ENCODE data around the gene TIMP3.

DNA sequence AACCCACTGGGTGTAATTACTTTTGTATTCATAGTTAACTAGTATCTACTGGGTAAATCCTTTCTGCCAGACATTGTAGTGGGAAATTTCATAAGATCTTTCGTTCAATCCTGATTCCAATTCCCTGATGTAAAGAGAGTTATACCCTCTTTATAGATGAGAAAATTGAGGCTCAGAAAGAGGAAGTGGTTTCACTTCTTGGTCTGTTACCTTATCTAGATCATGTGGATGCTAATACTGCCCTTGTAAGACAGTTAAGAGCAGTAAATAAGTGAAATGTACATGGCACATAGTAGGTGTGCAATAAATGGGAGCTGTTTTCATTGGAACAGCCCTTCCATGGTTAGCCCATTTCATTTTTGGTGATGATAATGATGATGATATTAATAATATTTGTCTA is 46.7 kb downstream of the TIMP3 start:
- TF ChIP-seq POLR2A (IDR thresholded peaks at IDR 0.05; ENCODE audit: low read depth, low read length) (no peak), SMC3 (IDR thresholded peaks at IDR 0.05; ENCODE audit: low read depth, low read length) (no peak), RAD21 (IDR thresholded peaks at IDR 0.05; ENCODE audit: low read length) (no peak), NFE2L2 (IDR thresholded peaks at IDR 0.05; ENCODE audit: low read depth, low read length) (no peak), CEBPB (IDR thresholded peaks at IDR 0.05; ENCODE audit: low read depth, low read length) (no peak), RFX5 (IDR thresholded peaks at IDR 0.05; ENCODE audit: low read depth, low read length) (no peak)
- TF ChIP-seq, protein P1, sequence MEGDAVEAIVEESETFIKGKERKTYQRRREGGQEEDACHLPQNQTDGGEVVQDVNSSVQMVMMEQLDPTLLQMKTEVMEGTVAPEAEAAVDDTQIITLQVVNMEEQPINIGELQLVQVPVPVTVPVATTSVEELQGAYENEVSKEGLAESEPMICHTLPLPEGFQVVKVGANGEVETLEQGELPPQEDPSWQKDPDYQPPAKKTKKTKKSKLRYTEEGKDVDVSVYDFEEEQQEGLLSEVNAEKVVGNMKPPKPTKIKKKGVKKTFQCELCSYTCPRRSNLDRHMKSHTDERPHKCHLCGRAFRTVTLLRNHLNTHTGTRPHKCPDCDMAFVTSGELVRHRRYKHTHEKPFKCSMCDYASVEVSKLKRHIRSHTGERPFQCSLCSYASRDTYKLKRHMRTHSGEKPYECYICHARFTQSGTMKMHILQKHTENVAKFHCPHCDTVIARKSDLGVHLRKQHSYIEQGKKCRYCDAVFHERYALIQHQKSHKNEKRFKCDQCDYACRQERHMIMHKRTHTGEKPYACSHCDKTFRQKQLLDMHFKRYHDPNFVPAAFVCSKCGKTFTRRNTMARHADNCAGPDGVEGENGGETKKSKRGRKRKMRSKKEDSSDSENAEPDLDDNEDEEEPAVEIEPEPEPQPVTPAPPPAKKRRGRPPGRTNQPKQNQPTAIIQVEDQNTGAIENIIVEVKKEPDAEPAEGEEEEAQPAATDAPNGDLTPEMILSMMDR (conservative IDR thresholded peaks at IDR 0.05; ENCODE audit: low read depth, low read length) = no peak
- TF ChIP-seq, protein P2, sequence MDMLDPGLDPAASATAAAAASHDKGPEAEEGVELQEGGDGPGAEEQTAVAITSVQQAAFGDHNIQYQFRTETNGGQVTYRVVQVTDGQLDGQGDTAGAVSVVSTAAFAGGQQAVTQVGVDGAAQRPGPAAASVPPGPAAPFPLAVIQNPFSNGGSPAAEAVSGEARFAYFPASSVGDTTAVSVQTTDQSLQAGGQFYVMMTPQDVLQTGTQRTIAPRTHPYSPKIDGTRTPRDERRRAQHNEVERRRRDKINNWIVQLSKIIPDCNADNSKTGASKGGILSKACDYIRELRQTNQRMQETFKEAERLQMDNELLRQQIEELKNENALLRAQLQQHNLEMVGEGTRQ (IDR thresholded peaks at IDR 0.05; ENCODE audit: low read depth, low read length) = no peak

Data from IMR-90 (cell line).